MM.1S (cell line): ENCODE results near the gene DYRK4.
A peak's percentile ranks its signal among the peaks of the same experiment; 100 is the strongest.

ENCODE experiments used
- DNase-seq: peaks from one replicate; pipeline ENCODE4 v3.0.0-alpha.2; 2015
- H2AFZ ChIP-seq: fragments of 300-600 bp; sonication (generic); 2 replicates; pipeline ENCODE4 v1.6.0; 2016; ENCODE audit warnings: antibody characterized with exemption, low read length
- H3F3A ChIP-seq: fragments of 300-600 bp; sonication (generic); 2 replicates; pipeline ENCODE4 v1.6.1; 2016; ENCODE audit warnings: mild to moderate bottlenecking, antibody characterized with exemption, low read length, moderate library complexity, mixed read lengths; ENCODE audit not compliant: insufficient read depth
- H3K27ac ChIP-seq: fragments of 300-600 bp; sonication (generic); 2 replicates; pipeline ENCODE4 v1.5.1; 2016; ENCODE audit warnings: mild to moderate bottlenecking, low read length
- H3K27me3 ChIP-seq: fragments of 300-600 bp; sonication (generic); replicated peaks from 2 replicates; pipeline ENCODE4 v1.6.0; 2016; ENCODE audit warnings: low read length; ENCODE audit not compliant: insufficient read depth
- H3K36me3 ChIP-seq: fragments of 300-600 bp; sonication (generic); replicated peaks from 2 replicates; pipeline ENCODE4 v1.6.1; 2016; ENCODE audit warnings: mild to moderate bottlenecking, low read length, mixed read lengths; ENCODE audit not compliant: insufficient read depth
- H3K4me1 ChIP-seq: fragments of 300-600 bp; sonication (generic); 2 replicates; pipeline ENCODE4 v1.6.1; 2016; ENCODE audit warnings: low read length, mixed read lengths
- H3K4me2 ChIP-seq: fragments of 300-600 bp; sonication (generic); 2 replicates; pipeline ENCODE4 v1.6.0; 2016; ENCODE audit warnings: low read depth, low read length
- H3K4me3 ChIP-seq: fragments of 300-600 bp; sonication (generic); 2 replicates; pipeline ENCODE4 v1.5.1; 2016; ENCODE audit warnings: low read length, mixed read lengths
- H3K79me2 ChIP-seq: fragments of 300-600 bp; sonication (generic); 2 replicates; pipeline ENCODE4 v1.6.1; 2016; ENCODE audit warnings: mixed run types, low read length, mixed read lengths
- H3K9ac ChIP-seq: fragments of 300-600 bp; sonication (generic); 2 replicates; pipeline ENCODE4 v1.6.1; 2016; ENCODE audit warnings: low read length, mixed read lengths
- H3K9me2 ChIP-seq: fragments of 300-600 bp; sonication (generic); replicated peaks from 2 replicates; pipeline ENCODE4 v1.6.1; 2016; ENCODE audit warnings: mild to moderate bottlenecking, low read length, mixed read lengths; ENCODE audit not compliant: insufficient read depth
- H3K9me3 ChIP-seq: fragments of 300-600 bp; sonication (generic); replicated peaks from 2 replicates; pipeline ENCODE4 v1.6.1; 2016; ENCODE audit warnings: mild to moderate bottlenecking, low read length, mixed read lengths; ENCODE audit not compliant: insufficient read depth
- H4K20me1 ChIP-seq: fragments of 300-600 bp; sonication (generic); 2 replicates; pipeline ENCODE4 v1.6.1; 2016; ENCODE audit warnings: mild to moderate bottlenecking, low read length, moderate library complexity, mixed read lengths; ENCODE audit not compliant: insufficient read depth
- EZH2 ChIP-seq: fragments of 300-600 bp; sonication (generic); optimal IDR thresholded peaks from 2 replicates; pipeline ENCODE3; 2017; ENCODE audit warnings: low read depth, mild to moderate bottlenecking, antibody characterized with exemption, low read length, mixed read lengths
- EZH2phosphoT487 ChIP-seq: fragments of 300-600 bp; sonication (generic); IDR thresholded peaks from 2 replicates; pipeline ENCODE4 v1.6.1; 2018; ENCODE audit warnings: antibody characterized with exemption, low read length
- TF ChIP-seq, protein P1 (sequence below): fragments of 300-600 bp; sonication (generic); IDR thresholded peaks from 2 replicates; pipeline ENCODE4 v1.5.1; 2016; ENCODE audit warnings: antibody characterized with exemption, low read length, mixed read lengths

DYRK4 gene

DNA sequence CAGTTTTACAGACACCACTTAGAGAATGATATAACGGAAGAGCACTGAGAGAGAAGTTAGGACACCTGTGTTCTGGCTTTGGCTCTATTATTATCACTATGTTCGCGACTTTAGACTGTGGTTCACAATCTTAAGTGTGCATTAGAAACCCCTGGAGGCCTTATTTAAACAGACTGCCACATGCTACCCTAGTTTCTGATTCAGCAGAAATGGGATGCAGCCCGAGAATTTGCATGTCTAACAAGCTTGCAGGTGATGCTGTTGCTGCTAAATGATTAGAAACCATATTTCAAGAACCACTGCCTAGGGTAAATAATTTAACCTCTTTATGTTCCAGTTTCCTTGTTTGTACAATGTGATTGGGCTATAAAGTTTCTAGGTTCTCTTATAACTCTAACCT lies 26.9 kb upstream of the DYRK4 start:
- H2AFZ ChIP-seq, result no peak overlapping the region
- H3K79me2 ChIP-seq, result peaks cover 68% of the 10 kb centered on the region
- peak overlapping the region; percentile 6; the same call in 1 of the 2 replicates for H3K4me3 ChIP-seq
- TF ChIP-seq EZH2 (no peak), EZH2phosphoT487 (no peak)
- TF ChIP-seq, protein P1, sequence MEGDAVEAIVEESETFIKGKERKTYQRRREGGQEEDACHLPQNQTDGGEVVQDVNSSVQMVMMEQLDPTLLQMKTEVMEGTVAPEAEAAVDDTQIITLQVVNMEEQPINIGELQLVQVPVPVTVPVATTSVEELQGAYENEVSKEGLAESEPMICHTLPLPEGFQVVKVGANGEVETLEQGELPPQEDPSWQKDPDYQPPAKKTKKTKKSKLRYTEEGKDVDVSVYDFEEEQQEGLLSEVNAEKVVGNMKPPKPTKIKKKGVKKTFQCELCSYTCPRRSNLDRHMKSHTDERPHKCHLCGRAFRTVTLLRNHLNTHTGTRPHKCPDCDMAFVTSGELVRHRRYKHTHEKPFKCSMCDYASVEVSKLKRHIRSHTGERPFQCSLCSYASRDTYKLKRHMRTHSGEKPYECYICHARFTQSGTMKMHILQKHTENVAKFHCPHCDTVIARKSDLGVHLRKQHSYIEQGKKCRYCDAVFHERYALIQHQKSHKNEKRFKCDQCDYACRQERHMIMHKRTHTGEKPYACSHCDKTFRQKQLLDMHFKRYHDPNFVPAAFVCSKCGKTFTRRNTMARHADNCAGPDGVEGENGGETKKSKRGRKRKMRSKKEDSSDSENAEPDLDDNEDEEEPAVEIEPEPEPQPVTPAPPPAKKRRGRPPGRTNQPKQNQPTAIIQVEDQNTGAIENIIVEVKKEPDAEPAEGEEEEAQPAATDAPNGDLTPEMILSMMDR, result no peak
- no peaks in the 10 kb centered on the region for H3K9me3 ChIP-seq
- H3F3A ChIP-seq, result peaks cover 35% of the 10 kb centered on the region
- peak overlapping the region; percentile 31; the same call in 1 of the 2 replicates for H3K9ac ChIP-seq
- H3K9me2 ChIP-seq, result no peaks in the 10 kb centered on the region
- H3K4me2 ChIP-seq, result peak overlapping the region; percentile 60
- H3K4me1 ChIP-seq, result peaks cover 23% of the 10 kb centered on the region
- no peaks in the 10 kb centered on the region for H3K27me3 ChIP-seq
- DNase-seq, result peak; percentile 91
- H3K36me3 ChIP-seq, result 0 out of 2 replicates have a peak, but pooled peaks cover 6% of the 10 kb centered on the region
- H4K20me1 ChIP-seq, result no peaks in the 10 kb centered on the region
- H3K27ac ChIP-seq, result peak overlapping the region; percentile 77

DNA sequence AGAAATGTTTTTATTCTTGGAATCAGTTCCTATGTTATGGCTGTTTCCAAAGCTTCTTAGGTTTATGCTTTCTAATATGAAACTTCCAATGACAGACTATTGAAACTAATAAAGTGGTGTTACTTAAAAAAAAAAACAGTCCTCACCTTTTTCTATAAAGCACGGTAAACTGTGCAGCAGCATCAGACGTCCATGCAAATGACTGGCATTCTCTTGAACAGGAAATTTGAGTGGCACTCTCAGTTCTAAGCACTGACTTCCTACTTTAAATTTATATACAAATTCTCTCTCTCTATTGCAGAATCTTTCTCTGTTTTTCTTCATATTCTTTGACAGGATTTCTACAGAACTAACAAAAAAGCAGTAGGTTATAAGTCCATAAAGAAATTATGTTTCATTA lies 26.1 kb upstream of the DYRK4 start:
- Histone ChIP-seq H3K36me3 (0 out of 2 replicates have a peak, but pooled peaks cover 6% of the 10 kb centered on the region), H4K20me1 (no peaks in the 10 kb centered on the region), H3K79me2 (peaks cover 73% of the 10 kb centered on the region), H3K27ac (peak overlapping the region; percentile 77; the same call in 1 of the 2 replicates), H3K9ac (peak overlapping the region; percentile 26; the same call in 1 of the 2 replicates), H3K4me3 (0 out of 2 replicates have a peak overlapping the region, but pooled peaks have one; percentile 17), H3K4me2 (peak overlapping the region; percentile 60), H3F3A (peaks cover 35% of the 10 kb centered on the region), H3K9me3 (no peaks in the 10 kb centered on the region), H3K4me1 (peaks cover 30% of the 10 kb centered on the region), H3K9me2 (no peaks in the 10 kb centered on the region), H3K27me3 (no peaks in the 10 kb centered on the region), H2AFZ (no peak overlapping the region)
- peak; percentile 53 for DNase-seq
- no peak for TF ChIP-seq EZH2
- TF ChIP-seq EZH2phosphoT487, result no peak
- TF ChIP-seq, protein P1, result no peak

DNA sequence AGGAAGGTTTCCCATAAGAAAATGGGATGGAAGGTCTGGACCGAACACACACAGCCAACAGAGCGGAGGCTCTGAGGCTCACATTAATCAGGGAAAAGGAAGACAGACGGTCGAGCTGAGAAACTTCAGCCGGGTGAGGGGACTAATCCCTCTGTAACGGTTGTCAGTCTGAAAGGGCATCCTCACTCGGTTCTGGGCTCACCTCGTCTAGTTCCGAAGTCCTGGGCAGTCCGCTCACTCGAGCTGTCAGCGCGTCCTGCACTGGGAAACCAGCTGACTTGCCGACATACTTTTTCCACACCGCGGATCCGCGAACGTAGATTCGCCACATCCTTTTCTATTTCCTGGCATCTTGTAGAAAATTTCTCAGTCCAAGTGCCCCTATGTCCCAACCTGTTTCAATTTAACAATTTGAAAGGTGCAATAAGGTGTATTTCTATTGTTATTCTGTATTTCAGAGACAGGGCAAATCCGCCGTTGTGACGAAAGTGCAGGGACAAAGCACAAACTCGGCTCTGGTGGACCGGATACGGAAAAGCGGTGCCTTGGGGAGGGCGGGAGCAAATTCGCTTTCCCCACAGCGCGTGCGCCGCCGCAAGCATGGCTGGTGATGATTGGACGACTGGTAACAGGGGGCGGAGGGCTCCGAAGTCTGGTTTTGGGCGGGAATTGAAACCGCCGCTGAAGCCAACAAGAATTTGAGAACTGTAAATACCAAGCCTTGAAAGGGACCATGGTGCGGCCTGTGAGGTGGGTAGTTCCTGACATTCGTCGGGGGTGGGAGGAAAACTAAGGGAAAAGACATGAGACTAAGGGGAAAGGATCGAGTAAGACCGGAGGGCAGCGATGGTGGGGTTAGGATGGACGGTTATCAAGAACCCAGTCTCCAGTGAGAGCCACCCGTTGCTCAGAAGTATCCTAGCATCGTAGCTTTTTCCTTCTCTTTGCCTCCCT lies 23.5 kb upstream of the DYRK4 start, which contains the start of gene RAD51AP1:
Gene RAD51AP1, plus strand, starts transcription at position 684 of the 954 bp plus-strand sequence. Its CDS starts 50 bp downstream, at position 734.
- peaks cover 35% of the 10 kb centered on the region for H3F3A ChIP-seq
- H3K27me3 ChIP-seq, result no peaks in the 10 kb centered on the region
- H2AFZ ChIP-seq, result peak within 1 kb of the TSS; percentile 88
- no peaks in the 10 kb centered on the region for H3K9me3 ChIP-seq
- peak within 1 kb of the TSS; percentile 88 for H3K9ac ChIP-seq
- H3K36me3 ChIP-seq, result peaks cover 3% of the 10 kb centered on the region; the same call in 1 of the 2 replicates
- H3K27ac ChIP-seq, result peak within 1 kb of the TSS; percentile 77
- H3K9me2 ChIP-seq, result no peaks in the 10 kb centered on the region
- peaks cover 73% of the 10 kb centered on the region for H3K79me2 ChIP-seq
- H3K4me3 ChIP-seq, result peak within 1 kb of the TSS; percentile 99
- peak; percentile 98 for DNase-seq
- no peak for TF ChIP-seq EZH2phosphoT487
- TF ChIP-seq, protein P1, result no peak
- peak within 1 kb of the TSS; percentile 88 for H3K4me2 ChIP-seq
- H4K20me1 ChIP-seq, result no peaks in the 10 kb centered on the region
- H3K4me1 ChIP-seq, result peaks cover 30% of the 10 kb centered on the region
